Ishikawa (cell line): ENCODE data around the gene CDH23.

ENCODE experiments used
- EP300 ChIP-seq: IDR thresholded peaks from 2 replicates; pipeline ENCODE4 v1.6.1; 2012; ENCODE audit warnings: borderline replicate concordance
- MAX ChIP-seq: IDR thresholded peaks from 2 replicates; pipeline ENCODE4 v1.6.1; 2012
- RAD21 ChIP-seq: IDR thresholded peaks from 2 replicates; pipeline ENCODE4 v1.6.1; 2012; ENCODE audit warnings: low read depth
- TAF1 ChIP-seq: IDR thresholded peaks from 2 replicates; pipeline ENCODE4 v1.6.1; 2012; ENCODE audit warnings: low read depth, mild to moderate bottlenecking
- TF ChIP-seq, protein P1 (sequence below): IDR thresholded peaks from 2 replicates; pipeline ENCODE4 v1.6.1; 2012; ENCODE audit warnings: low read depth, mild to moderate bottlenecking

- TF ChIP-seq RAD21 (no peak), MAX (no peak), TAF1 (no peak), EP300 (no peak)
- TF ChIP-seq, protein P1, sequence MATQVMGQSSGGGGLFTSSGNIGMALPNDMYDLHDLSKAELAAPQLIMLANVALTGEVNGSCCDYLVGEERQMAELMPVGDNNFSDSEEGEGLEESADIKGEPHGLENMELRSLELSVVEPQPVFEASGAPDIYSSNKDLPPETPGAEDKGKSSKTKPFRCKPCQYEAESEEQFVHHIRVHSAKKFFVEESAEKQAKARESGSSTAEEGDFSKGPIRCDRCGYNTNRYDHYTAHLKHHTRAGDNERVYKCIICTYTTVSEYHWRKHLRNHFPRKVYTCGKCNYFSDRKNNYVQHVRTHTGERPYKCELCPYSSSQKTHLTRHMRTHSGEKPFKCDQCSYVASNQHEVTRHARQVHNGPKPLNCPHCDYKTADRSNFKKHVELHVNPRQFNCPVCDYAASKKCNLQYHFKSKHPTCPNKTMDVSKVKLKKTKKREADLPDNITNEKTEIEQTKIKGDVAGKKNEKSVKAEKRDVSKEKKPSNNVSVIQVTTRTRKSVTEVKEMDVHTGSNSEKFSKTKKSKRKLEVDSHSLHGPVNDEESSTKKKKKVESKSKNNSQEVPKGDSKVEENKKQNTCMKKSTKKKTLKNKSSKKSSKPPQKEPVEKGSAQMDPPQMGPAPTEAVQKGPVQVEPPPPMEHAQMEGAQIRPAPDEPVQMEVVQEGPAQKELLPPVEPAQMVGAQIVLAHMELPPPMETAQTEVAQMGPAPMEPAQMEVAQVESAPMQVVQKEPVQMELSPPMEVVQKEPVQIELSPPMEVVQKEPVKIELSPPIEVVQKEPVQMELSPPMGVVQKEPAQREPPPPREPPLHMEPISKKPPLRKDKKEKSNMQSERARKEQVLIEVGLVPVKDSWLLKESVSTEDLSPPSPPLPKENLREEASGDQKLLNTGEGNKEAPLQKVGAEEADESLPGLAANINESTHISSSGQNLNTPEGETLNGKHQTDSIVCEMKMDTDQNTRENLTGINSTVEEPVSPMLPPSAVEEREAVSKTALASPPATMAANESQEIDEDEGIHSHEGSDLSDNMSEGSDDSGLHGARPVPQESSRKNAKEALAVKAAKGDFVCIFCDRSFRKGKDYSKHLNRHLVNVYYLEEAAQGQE = no peak
Observed at GRCh38 chr10:71596127-71596526, 199.4 kb downstream of the CDH23 start.
